T-helper 17 cell (primary cell): ENCODE results near the gene TMCC2. TPM values are rescaled to one million over a fixed set of nuclear protein-coding genes. Genes with fewer than 3 reads are reported as not detected.

Experiments used
- ATAC-seq: fragments of 150-1000 bp; cut with Tn5 transposase; 2 replicates; pipeline ENCODE4 v1.10.0; 2021; ENCODE audit warnings: mild to moderate bottlenecking, moderate library complexity
- DNase-seq, 3 donors: peaks; one replicate each; pipeline versions ENCODE4 v3.0.0 to v3.0.0-alpha.2; 2020 to 2021
- H3K9me3 ChIP-seq: one replicate; pipeline ENCODE4 v1.7.0; 2013; ENCODE audit warnings: low read length, mild to moderate bottlenecking; ENCODE audit not compliant: control insufficient read depth, poor library complexity, severe bottlenecking
- H3K27ac Mint-ChIP-seq: one replicate; pipeline ENCODE4 v1.8.0; 2022; ENCODE audit warnings: mild to moderate bottlenecking, moderate library complexity, mixed read lengths
- H3K27me3 Mint-ChIP-seq: one replicate; pipeline ENCODE4 v1.8.0; 2022; ENCODE audit warnings: mixed read lengths
- H3K36me3 Mint-ChIP-seq: one replicate; pipeline ENCODE4 v1.8.0; 2022; ENCODE audit warnings: low read depth, mixed read lengths
- H3K4me1 Mint-ChIP-seq: one replicate; pipeline ENCODE4 v1.8.0; 2022; ENCODE audit warnings: mild to moderate bottlenecking, mixed read lengths
- H3K4me3 Mint-ChIP-seq: one replicate; pipeline ENCODE4 v1.8.0; 2022; ENCODE audit warnings: mild to moderate bottlenecking, moderate library complexity, mixed read lengths
- total RNA-seq, 4 donors: library from RNA in 2 of 4; stranded (reverse) in 2 of 4; gene quantifications; one replicate each; pipeline ENCODE4 v1.2.3 and lab custom pipeline; 2022 to 2026

Gene TMCC2
- total RNA-seq, 2 donors from 2014 or later: 0.65 to 10.2 TPM

- H3K4me3 Mint-ChIP-seq: peak overlapping the region; percentile 71
- peak; percentile 33 for ATAC-seq
- H3K9me3 ChIP-seq: no peaks in the 10 kb centered on the region
- H3K36me3 Mint-ChIP-seq: peaks cover 4% of the 10 kb centered on the region
- no peak for DNase-seq
- H3K4me1 Mint-ChIP-seq: peaks cover 39% of the 10 kb centered on the region
- no peaks in the 10 kb centered on the region for H3K27me3 Mint-ChIP-seq
- H3K27ac Mint-ChIP-seq: peak overlapping the region; percentile 68
Observed at GRCh38 chr1:205199090-205199930, 28.4 kb upstream of the TMCC2 start.

- ATAC-seq (no peak), DNase-seq (no peak)
- peak overlapping the region; percentile 71 for H3K4me3 Mint-ChIP-seq
- H3K27ac Mint-ChIP-seq: peak overlapping the region; percentile 68
- H3K36me3 Mint-ChIP-seq: peaks cover 4% of the 10 kb centered on the region
- H3K9me3 ChIP-seq: no peaks in the 10 kb centered on the region
- H3K27me3 Mint-ChIP-seq: no peaks in the 10 kb centered on the region
- H3K4me1 Mint-ChIP-seq: peaks cover 44% of the 10 kb centered on the region
Observed at GRCh38 chr1:205199931-205200299, 27.8 kb upstream of the TMCC2 start.

- H3K9me3 ChIP-seq: no peaks in the 10 kb centered on the region
- DNase-seq (no peak), ATAC-seq (no peak)
- no peaks in the 10 kb centered on the region for H3K36me3 Mint-ChIP-seq
- peaks cover 38% of the 10 kb centered on the region for H3K4me1 Mint-ChIP-seq
- H3K27ac Mint-ChIP-seq: peak overlapping the region; percentile 63
- no peak overlapping the region for H3K4me3 Mint-ChIP-seq
- no peaks in the 10 kb centered on the region for H3K27me3 Mint-ChIP-seq
Observed at GRCh38 chr1:205204552-205204951, 23.2 kb upstream of the TMCC2 start.

GRCh38 chr1:205205055-205205454 is 22.7 kb upstream of the TMCC2 start:
- no peaks in the 10 kb centered on the region for H3K27me3 Mint-ChIP-seq
- H3K27ac Mint-ChIP-seq: peak overlapping the region; percentile 63
- H3K36me3 Mint-ChIP-seq: no peaks in the 10 kb centered on the region
- no peaks in the 10 kb centered on the region for H3K9me3 ChIP-seq
- no peak for DNase-seq
- peaks cover 35% of the 10 kb centered on the region for H3K4me1 Mint-ChIP-seq
- H3K4me3 Mint-ChIP-seq: no peak overlapping the region
- no peak for ATAC-seq

- Mint-ChIP-seq H3K27me3 (no peaks in the 10 kb centered on the region), H3K4me1 (peaks cover 36% of the 10 kb centered on the region), H3K27ac (no peak overlapping the region), H3K36me3 (peaks cover 2% of the 10 kb centered on the region), H3K4me3 (no peak overlapping the region)
- ATAC-seq (no peak), DNase-seq (no peak)
- H3K9me3 ChIP-seq: no peaks in the 10 kb centered on the region
Observed at GRCh38 chr1:205208811-205209210, 18.9 kb upstream of the TMCC2 start.

GRCh38 chr1:205210756-205211168 is 17.0 kb upstream of the TMCC2 start:
- ATAC-seq (no peak), DNase-seq (no peak)
- peak overlapping the region; percentile 97 for H3K4me3 Mint-ChIP-seq
- H3K4me1 Mint-ChIP-seq: peaks cover 22% of the 10 kb centered on the region
- no peaks in the 10 kb centered on the region for H3K9me3 ChIP-seq
- H3K27ac Mint-ChIP-seq: peak overlapping the region; percentile 96
- H3K36me3 Mint-ChIP-seq: peaks cover 2% of the 10 kb centered on the region
- H3K27me3 Mint-ChIP-seq: no peaks in the 10 kb centered on the region

- DNase-seq (peak; percentile 69 to 87 (median 78)), ATAC-seq (peak; percentile 93)
- Mint-ChIP-seq H3K36me3 (peaks cover 2% of the 10 kb centered on the region), H3K27ac (peak within 1 kb of the TSS; percentile 96), H3K4me1 (peaks cover 22% of the 10 kb centered on the region), H3K27me3 (no peaks in the 10 kb centered on the region), H3K4me3 (peak within 1 kb of the TSS; percentile 97)
- H3K9me3 ChIP-seq: no peaks in the 10 kb centered on the region
Observed at GRCh38 chr1:205211169-205211838, 16.4 kb upstream of the TMCC2 start, which contains the start of gene DSTYK. Gene DSTYK, minus strand, starts transcription at chr1:205211702. Its CDS starts 167 bp downstream, at chr1:205211535.

GRCh38 chr1:205211839-205212536 is 15.8 kb upstream of the TMCC2 start:
- peaks cover 2% of the 10 kb centered on the region for H3K36me3 Mint-ChIP-seq
- H3K4me3 Mint-ChIP-seq: peak overlapping the region; percentile 97
- H3K27me3 Mint-ChIP-seq: peaks cover under 1% of the 10 kb centered on the region
- no peak for DNase-seq
- peak overlapping the region; percentile 96 for H3K27ac Mint-ChIP-seq
- ATAC-seq: peak; percentile 31
- no peaks in the 10 kb centered on the region for H3K9me3 ChIP-seq
- H3K4me1 Mint-ChIP-seq: peaks cover 19% of the 10 kb centered on the region

- Mint-ChIP-seq H3K27ac (no peak overlapping the region), H3K36me3 (peaks cover 2% of the 10 kb centered on the region), H3K4me1 (peaks cover 17% of the 10 kb centered on the region), H3K27me3 (peaks cover 9% of the 10 kb centered on the region), H3K4me3 (no peak overlapping the region)
- DNase-seq: no peak
- ATAC-seq: no peak
- no peaks in the 10 kb centered on the region for H3K9me3 ChIP-seq
Observed at GRCh38 chr1:205214756-205215155, 13.0 kb upstream of the TMCC2 start.

GRCh38 chr1:205216588-205216987 is 11.2 kb upstream of the TMCC2 start:
- no peak for DNase-seq
- Mint-ChIP-seq H3K4me1 (peaks cover 8% of the 10 kb centered on the region), H3K36me3 (peaks cover under 1% of the 10 kb centered on the region), H3K4me3 (no peak overlapping the region), H3K27ac (no peak overlapping the region), H3K27me3 (peaks cover 12% of the 10 kb centered on the region)
- no peaks in the 10 kb centered on the region for H3K9me3 ChIP-seq
- ATAC-seq: no peak

GRCh38 chr1:205217418-205217817 is 10.3 kb upstream of the TMCC2 start:
- peaks cover 13% of the 10 kb centered on the region for H3K27me3 Mint-ChIP-seq
- no peaks in the 10 kb centered on the region for H3K36me3 Mint-ChIP-seq
- H3K4me1 Mint-ChIP-seq: peaks cover 2% of the 10 kb centered on the region
- no peak overlapping the region for H3K4me3 Mint-ChIP-seq
- no peaks in the 10 kb centered on the region for H3K9me3 ChIP-seq
- DNase-seq (no peak), ATAC-seq (no peak)
- no peak overlapping the region for H3K27ac Mint-ChIP-seq

- Mint-ChIP-seq H3K27ac (no peak overlapping the region), H3K4me1 (no peaks in the 10 kb centered on the region), H3K27me3 (peaks cover 18% of the 10 kb centered on the region), H3K4me3 (no peak overlapping the region), H3K36me3 (no peaks in the 10 kb centered on the region)
- no peak for DNase-seq
- H3K9me3 ChIP-seq: no peaks in the 10 kb centered on the region
- no peak for ATAC-seq
Observed at GRCh38 chr1:205220421-205220820, 7.3 kb upstream of the TMCC2 start.

- H3K9me3 ChIP-seq: no peaks in the 10 kb centered on the region
- Mint-ChIP-seq H3K4me3 (no peak overlapping the region), H3K27me3 (peaks cover 22% of the 10 kb centered on the region), H3K36me3 (no peaks in the 10 kb centered on the region), H3K27ac (no peak overlapping the region), H3K4me1 (peaks cover 19% of the 10 kb centered on the region)
- DNase-seq (no peak), ATAC-seq (no peak)
Observed at GRCh38 chr1:205224736-205225135, 3.0 kb upstream of the TMCC2 start.
